Activated T-cell treated with anti-CD3 and anti-CD28 coated beads, Interleukin-2, amount 50 U/mL, for 72 hours (primary cell): ENCODE data around the gene C18orf54. TPM values are rescaled to one million over a fixed set of nuclear protein-coding genes. Genes with fewer than 3 reads are reported as not detected.
"Not testable (repeated sequence)": the region's sequence is repeated elsewhere in the genome, so short reads cannot be mapped to it uniquely, and the experiment has no call there.

Experiments
- ATAC-seq, 2 donors: fragments of 150-1000 bp; cut with Tn5 transposase; replicated peaks in 1 of 2; 2 replicates each; pipeline ENCODE4 v1.10.0; 2021; ENCODE audit warnings: moderate library complexity in 2 of 2, mild to moderate bottlenecking in 1 of 2
- DNase-seq, 2 donors: peaks; one replicate each; pipeline ENCODE4 v3.0.0; 2021 to 2022; ENCODE audit warnings: mixed read lengths in 1 of 2
- H3K27ac Mint-ChIP-seq: one replicate; pipeline ENCODE4 v1.8.0; 2022; ENCODE audit warnings: mild to moderate bottlenecking, moderate library complexity, mixed read lengths
- H3K27me3 Mint-ChIP-seq: one replicate; pipeline ENCODE4 v1.8.0; 2022; ENCODE audit warnings: low read depth, mixed read lengths
- H3K36me3 Mint-ChIP-seq, 2 donors: one replicate each; pipeline ENCODE4 v1.8.0; 2022; ENCODE audit warnings: mixed read lengths in 2 of 2, mild to moderate bottlenecking in 1 of 2; ENCODE audit not compliant: insufficient read depth in 2 of 2
- H3K4me1 Mint-ChIP-seq: one replicate; pipeline ENCODE4 v1.8.0; 2022; ENCODE audit warnings: low read depth, mixed read lengths
- H3K4me3 Mint-ChIP-seq, 2 donors: one replicate each; pipeline ENCODE4 v1.8.0; 2022; ENCODE audit warnings: mild to moderate bottlenecking in 2 of 2, mixed read lengths in 2 of 2, moderate library complexity in 2 of 2
- H3K9me3 Mint-ChIP-seq, 2 donors: one replicate each; pipeline ENCODE4 v1.8.0; 2022; ENCODE audit warnings: mixed read lengths in 2 of 2
- total RNA-seq, 2 donors: library from RNA; stranded (reverse); gene quantifications; one replicate each; pipeline ENCODE4 v1.2.3, GENCODE V29; 2022

C18orf54 gene
- 10 to 100 TPM; 10.8 to 12.7 TPM for total RNA-seq

- peak within 1 kb of the TSS; percentile 100 for H3K27ac Mint-ChIP-seq
- peaks cover 10 to 21% of the 10 kb centered on the region in 2 donors for H3K36me3 Mint-ChIP-seq
- peak; percentile 91 to 93 for DNase-seq
- H3K9me3 Mint-ChIP-seq: no peaks in the 10 kb centered on the region
- H3K4me3 Mint-ChIP-seq: peak within 1 kb of the TSS; percentile 97 to 100
- peaks cover 19% of the 10 kb centered on the region for H3K27me3 Mint-ChIP-seq
- peaks cover 24% of the 10 kb centered on the region for H3K4me1 Mint-ChIP-seq
- peak; percentile 96 to 97 for ATAC-seq
Measured at GRCh38 chr18:54357660-54358494, at the start of gene C18orf54, which contains the start of gene STARD6. Gene C18orf54 (plus strand): TSS chr18:54357906. CDS start chr18:54360573, 2,667 bp downstream. Gene STARD6 (minus strand): TSS chr18:54357858. CDS start chr18:54354573, 3,285 bp downstream.

- ATAC-seq, H3K4me3 Mint-ChIP-seq, DNase-seq, H3K27ac Mint-ChIP-seq, H3K36me3 Mint-ChIP-seq, H3K4me1 Mint-ChIP-seq, H3K9me3 Mint-ChIP-seq: not testable (repeated sequence)
- H3K27me3 Mint-ChIP-seq: peaks cover 22% of the 10 kb centered on the region
Measured at GRCh38 chr18:54309564-54309963, 48.1 kb upstream of the C18orf54 start.

GRCh38 chr18:54316071-54316820, 41.5 kb upstream of the C18orf54 start:
- no peaks in the 10 kb centered on the region for H3K9me3 Mint-ChIP-seq
- H3K27me3 Mint-ChIP-seq: peaks cover 29% of the 10 kb centered on the region
- no peak overlapping the region for H3K4me3 Mint-ChIP-seq
- ATAC-seq: no peak
- no peaks in the 10 kb centered on the region for H3K36me3 Mint-ChIP-seq
- H3K4me1 Mint-ChIP-seq: no peaks in the 10 kb centered on the region
- no peak for DNase-seq
- H3K27ac Mint-ChIP-seq: no peak overlapping the region

- Mint-ChIP-seq H3K4me1 (no peaks in the 10 kb centered on the region), H3K4me3 (no peak overlapping the region), H3K9me3 (no peaks in the 10 kb centered on the region), H3K36me3 (no peaks in the 10 kb centered on the region), H3K27me3 (peaks cover 5% of the 10 kb centered on the region), H3K27ac (no peak overlapping the region)
- DNase-seq: no peak
- ATAC-seq: no peak
Measured at GRCh38 chr18:54323561-54323960, 34.1 kb upstream of the C18orf54 start.

- ATAC-seq: no peak
- no peak overlapping the region for H3K27ac Mint-ChIP-seq
- no peak overlapping the region for H3K4me3 Mint-ChIP-seq
- H3K4me1 Mint-ChIP-seq: no peaks in the 10 kb centered on the region
- no peaks in the 10 kb centered on the region for H3K36me3 Mint-ChIP-seq
- no peak for DNase-seq
- H3K9me3 Mint-ChIP-seq: no peaks in the 10 kb centered on the region
- H3K27me3 Mint-ChIP-seq: peaks cover 5% of the 10 kb centered on the region
Measured at GRCh38 chr18:54323970-54324369, 33.7 kb upstream of the C18orf54 start.

- H3K4me1 Mint-ChIP-seq: no peaks in the 10 kb centered on the region
- no peaks in the 10 kb centered on the region for H3K36me3 Mint-ChIP-seq
- ATAC-seq (no peak), DNase-seq (no peak)
- no peak overlapping the region for H3K27ac Mint-ChIP-seq
- no peaks in the 10 kb centered on the region for H3K9me3 Mint-ChIP-seq
- no peak overlapping the region for H3K4me3 Mint-ChIP-seq
- peaks cover 11% of the 10 kb centered on the region for H3K27me3 Mint-ChIP-seq
Measured at GRCh38 chr18:54327818-54328217, 29.9 kb upstream of the C18orf54 start.

GRCh38 chr18:54329787-54330186, 27.9 kb upstream of the C18orf54 start:
- Mint-ChIP-seq H3K27me3 (peaks cover 17% of the 10 kb centered on the region), H3K9me3 (no peaks in the 10 kb centered on the region), H3K27ac (no peak overlapping the region), H3K36me3 (no peaks in the 10 kb centered on the region), H3K4me1 (no peaks in the 10 kb centered on the region), H3K4me3 (no peak overlapping the region)
- DNase-seq (no peak), ATAC-seq (no peak)

- DNase-seq (no peak), ATAC-seq (no peak)
- H3K4me1 Mint-ChIP-seq: peaks cover 5% of the 10 kb centered on the region
- no peaks in the 10 kb centered on the region for H3K36me3 Mint-ChIP-seq
- no peak overlapping the region for H3K4me3 Mint-ChIP-seq
- H3K27me3 Mint-ChIP-seq: peaks cover 17% of the 10 kb centered on the region
- no peak overlapping the region for H3K27ac Mint-ChIP-seq
- no peaks in the 10 kb centered on the region for H3K9me3 Mint-ChIP-seq
Measured at GRCh38 chr18:54330768-54331548, 26.7 kb upstream of the C18orf54 start.

- no peak overlapping the region for H3K27ac Mint-ChIP-seq
- peaks cover 0 to 1% of the 10 kb centered on the region in 2 donors for H3K36me3 Mint-ChIP-seq
- DNase-seq: no peak
- H3K9me3 Mint-ChIP-seq: peaks cover 0 to 1% of the 10 kb centered on the region in 2 donors
- peak; percentile 44 to 49 for ATAC-seq
- peaks cover 8% of the 10 kb centered on the region for H3K4me1 Mint-ChIP-seq
- no peak overlapping the region for H3K4me3 Mint-ChIP-seq
- H3K27me3 Mint-ChIP-seq: peaks cover 10% of the 10 kb centered on the region
Measured at GRCh38 chr18:54335638-54336173, 22.0 kb upstream of the C18orf54 start.

- peaks cover 6% of the 10 kb centered on the region for H3K27me3 Mint-ChIP-seq
- ATAC-seq (no peak), DNase-seq (no peak)
- peaks cover 0 to 1% of the 10 kb centered on the region in 2 donors for H3K36me3 Mint-ChIP-seq
- no peak overlapping the region for H3K27ac Mint-ChIP-seq
- H3K4me3 Mint-ChIP-seq: no peak overlapping the region
- H3K9me3 Mint-ChIP-seq: peaks cover 0 to 1% of the 10 kb centered on the region in 2 donors
- H3K4me1 Mint-ChIP-seq: peaks cover 8% of the 10 kb centered on the region
Measured at GRCh38 chr18:54338230-54338629, 19.5 kb upstream of the C18orf54 start.

GRCh38 chr18:54351186-54351585, 6.5 kb upstream of the C18orf54 start:
- ATAC-seq (peak; percentile 65 to 80), DNase-seq (no peak)
- Mint-ChIP-seq H3K36me3 (peaks cover 1 to 3% of the 10 kb centered on the region in 2 donors), H3K4me3 (no peak overlapping the region), H3K27ac (no peak overlapping the region), H3K27me3 (peaks cover 49% of the 10 kb centered on the region), H3K9me3 (peaks cover 0 to 3% of the 10 kb centered on the region in 2 donors), H3K4me1 (peaks cover 8% of the 10 kb centered on the region)

GRCh38 chr18:54357082-54357659, 535 bp upstream of the C18orf54 start:
- Mint-ChIP-seq H3K27ac (peak overlapping the region; percentile 100), H3K4me1 (peaks cover 24% of the 10 kb centered on the region), H3K9me3 (peaks cover 0 to 1% of the 10 kb centered on the region in 2 donors), H3K27me3 (peaks cover 23% of the 10 kb centered on the region), H3K36me3 (peaks cover 11 to 22% of the 10 kb centered on the region in 2 donors), H3K4me3 (peak overlapping the region; percentile 97 to 100)
- DNase-seq (no peak), ATAC-seq (peak; percentile 62 to 65)
